Glutamatergic neuron (in vitro differentiated cells): ENCODE results near the gene MT1H. TPM values are rescaled to one million over a fixed set of nuclear protein-coding genes. Genes with fewer than 3 reads are reported as not detected.
"Not testable (repeated sequence)": the region's sequence is repeated elsewhere in the genome, so short reads cannot be mapped to it uniquely, and the experiment has no call there.

Source experiments
- DNase-seq: peaks from one replicate; pipeline ENCODE4 v3.0.0; 2022
- H3K27ac Mint-ChIP-seq: one replicate; pipeline ENCODE4 v1.8.0; 2020; ENCODE audit warnings: mild to moderate bottlenecking, mixed read lengths, inconsistent platforms; ENCODE audit not compliant: unreplicated experiment
- H3K27me3 Mint-ChIP-seq: one replicate; pipeline ENCODE4 v1.8.0; 2020; ENCODE audit warnings: mild to moderate bottlenecking, moderate library complexity, mixed read lengths, inconsistent platforms; ENCODE audit not compliant: unreplicated experiment
- H3K36me3 Mint-ChIP-seq: one replicate; pipeline ENCODE4 v1.8.0; 2020; ENCODE audit warnings: mild to moderate bottlenecking, mixed read lengths, inconsistent platforms; ENCODE audit not compliant: unreplicated experiment
- H3K4me1 Mint-ChIP-seq: one replicate; pipeline ENCODE4 v1.8.0; 2020; ENCODE audit warnings: mild to moderate bottlenecking, low read depth, mixed read lengths, inconsistent platforms; ENCODE audit not compliant: unreplicated experiment
- H3K4me3 Mint-ChIP-seq: one replicate; pipeline ENCODE4 v1.8.0; 2020; ENCODE audit warnings: mild to moderate bottlenecking, mixed read lengths, inconsistent platforms; ENCODE audit not compliant: unreplicated experiment
- H3K9me3 Mint-ChIP-seq: one replicate; pipeline ENCODE4 v1.8.0; 2020; ENCODE audit warnings: mild to moderate bottlenecking, moderate library complexity, mixed read lengths, inconsistent platforms; ENCODE audit not compliant: unreplicated experiment
- CTCF ChIP-seq: fragments of 200-600 bp; sonication (generic); IDR thresholded peaks from one replicate; pipeline ENCODE4 v1.5.0; 2021; ENCODE audit not compliant: partially characterized antibody, unreplicated experiment
- total RNA-seq: library from RNA; stranded (reverse); fragmentation: NEBNext Ultra II Directional; extraction: Animal tissue kit (Norgen Biotek cat#: 25700); gene quantifications from one replicate; pipeline ENCODE4 v1.2.1, GENCODE V29; 2021; ENCODE audit not compliant: unreplicated experiment

The MT1H gene
- total RNA-seq, 1 donor from 2014 or later = not detected

- TF ChIP-seq CTCF = no peak
- H3K36me3 Mint-ChIP-seq = no peaks in the 10 kb centered on the region
- H3K27ac Mint-ChIP-seq = no peak overlapping the region
- no peak for DNase-seq
- peaks cover 1% of the 10 kb centered on the region for H3K27me3 Mint-ChIP-seq
- H3K4me3 Mint-ChIP-seq = no peak overlapping the region
- peaks cover 2% of the 10 kb centered on the region for H3K9me3 Mint-ChIP-seq
- H3K4me1 Mint-ChIP-seq = no peaks in the 10 kb centered on the region
Observed at GRCh38 chr16:56716761-56717160, 47.1 kb downstream of the MT1H start.

- not testable (repeated sequence) for DNase-seq, H3K36me3 Mint-ChIP-seq, H3K27ac Mint-ChIP-seq, H3K27me3 Mint-ChIP-seq, H3K4me1 Mint-ChIP-seq, H3K4me3 Mint-ChIP-seq, H3K9me3 Mint-ChIP-seq
Observed at GRCh38 chr16:56717532-56717931, 47.9 kb downstream of the MT1H start.

Other genes starting within 250 kb of the MT1H start
- 69.9 TPM for gene AMFR, start 244.3 kb upstream of the MT1H start, total RNA-seq
- 135 TPM for gene NUDT21, start 218.5 kb upstream of the MT1H start, total RNA-seq
- gene OGFOD1, start 218.3 kb upstream of the MT1H start, total RNA-seq = 45.6 TPM
- gene BBS2, start 149.8 kb upstream of the MT1H start, total RNA-seq = 40.7 TPM
- not detected for gene MT4, start 104.7 kb upstream of the MT1H start, total RNA-seq
- gene MT3, start 80.3 kb upstream of the MT1H start, total RNA-seq = not detected
- gene MT2A, start 61.2 kb upstream of the MT1H start, total RNA-seq = not detected
- not detected for gene MT1E, start 44.0 kb upstream of the MT1H start, total RNA-seq
- gene MT1M, start 37.2 kb upstream of the MT1H start, total RNA-seq = not detected
- gene MT1A, start 31.1 kb upstream of the MT1H start, total RNA-seq = not detected
- gene MT1B, start 17.9 kb upstream of the MT1H start, total RNA-seq = not detected
- 3.4 TPM for gene MT1F, start 11.9 kb upstream of the MT1H start, total RNA-seq
- not detected for gene MT1G, start 1.7 kb upstream of the MT1H start, total RNA-seq
- gene MT1X, start 12.7 kb downstream of the MT1H start, total RNA-seq = 9.5 TPM
- gene NUP93, start 60.3 kb downstream of the MT1H start, total RNA-seq = 84.1 TPM
- not detected for gene SLC12A3, start 195.4 kb downstream of the MT1H start, total RNA-seq